ENCODE results near the gene PLAAT2. TPM values are rescaled to one million over a fixed set of nuclear protein-coding genes. Genes with fewer than 3 reads are reported as not detected.

The PLAAT2 gene
- total and polyA plus RNA-seq, 9 of the 15 experiments (the other 6 are each of a cell fraction or from before 2014, with no cell fraction given): not detected

- TF ChIP-seq ZBTB9 (CRISPR knock-in tag; IDR thresholded peaks at IDR 0.05): peak; percentile 99
- no peak for TF ChIP-seq HNRNPUL1 (IDR thresholded peaks at IDR 0.05; ENCODE audit: low read length)
- no peak for TF ChIP-seq JUNB (CRISPR knock-in tag; conservative IDR thresholded peaks at IDR 0.05)
- no peak for TF ChIP-seq STAG1 (CRISPR knock-in tag; IDR thresholded peaks at IDR 0.05; ENCODE audit: borderline replicate concordance)
- peak; percentile 68; the same call in 1 of the 2 replicates for TF ChIP-seq ZNF316 (IDR thresholded peaks at IDR 0.05)
- TF ChIP-seq THAP12 (CRISPR knock-in tag; IDR thresholded peaks at IDR 0.05): no peak
- no peak for TF ChIP-seq U2AF1 (optimal IDR thresholded peaks at IDR 0.05; ENCODE audit: low read depth, low read length)
- peak; percentile 92 for TF ChIP-seq KLF13 (tag; IDR thresholded peaks at IDR 0.05; ENCODE audit: borderline replicate concordance, low read depth)
- TF ChIP-seq ETV1 (tag; conservative IDR thresholded peaks at IDR 0.05; ENCODE audit: low read depth): peak; percentile 84
- no peak for TF ChIP-seq POLR2B (IDR thresholded peaks at IDR 0.05; ENCODE audit: low read depth, partially characterized antibody)
- peak; percentile 85 for TF ChIP-seq ZNF23 (CRISPR knock-in tag; IDR thresholded peaks at IDR 0.05)
- no peak for TF ChIP-seq HNRNPK (IDR thresholded peaks at IDR 0.05; ENCODE audit: low read depth, low read length, poor library complexity, severe bottlenecking)
- no peak for TF ChIP-seq BRF1 (IDR thresholded peaks at IDR 0.05; ENCODE audit: borderline replicate concordance, extremely low read depth, insufficient read length)
- no peak for TF ChIP-seq HMGN3 (IDR thresholded peaks at IDR 0.05; ENCODE audit: borderline replicate concordance, extremely low read depth, insufficient read length, low read depth, low read length)
- TF ChIP-seq STAT6 (CRISPR knock-in tag; IDR thresholded peaks at IDR 0.05): no peak
- peak; percentile 67 for TF ChIP-seq GABPA (tag; conservative IDR thresholded peaks at IDR 0.05; ENCODE audit: low read depth)
- no peak for TF ChIP-seq RUNX1 (IDR thresholded peaks at IDR 0.05; ENCODE audit: low read depth)
- TF ChIP-seq TFAP4 (CRISPR knock-in tag; IDR thresholded peaks at IDR 0.05; ENCODE audit: borderline replicate concordance): 0 out of 2 replicates have a peak, but pooled peaks have one; percentile 28
- TF ChIP-seq CREBBP (IDR thresholded peaks at IDR 0.05; ENCODE audit: low read depth, low read length): no peak
- TF ChIP-seq CCNT2 (IDR thresholded peaks at IDR 0.05; ENCODE audit: borderline replicate concordance, extremely low read depth, insufficient read length, low read depth, low read length): no peak
Observed at GRCh38 chr11:63534895-63535461, 28.2 kb downstream of the PLAAT2 start (continued).

Measured in K562 (cell line).